Daoy (cell line): ENCODE results near the gene ACD. TPM values are rescaled to one million over a fixed set of nuclear protein-coding genes. Genes with fewer than 3 reads are reported as not detected.
A peak's percentile ranks its signal among the peaks of the same experiment; 100 is the strongest.

Experiments
- DNase-seq: peaks from one replicate; pipeline ENCODE4 v3.0.0-alpha.2; 2015; ENCODE audit warnings: low read depth
- total RNA-seq: library from RNA; depleted of rRNA; stranded (reverse); fragments of >200 nt; shearing (Covaris generic); gene quantifications from 2 replicates; pipeline ENCODE4 v1.2.3, GENCODE V29; 2014

The ACD gene
- total RNA-seq, 1 experiment from 2014 or later = 31.6 TPM

DNA sequence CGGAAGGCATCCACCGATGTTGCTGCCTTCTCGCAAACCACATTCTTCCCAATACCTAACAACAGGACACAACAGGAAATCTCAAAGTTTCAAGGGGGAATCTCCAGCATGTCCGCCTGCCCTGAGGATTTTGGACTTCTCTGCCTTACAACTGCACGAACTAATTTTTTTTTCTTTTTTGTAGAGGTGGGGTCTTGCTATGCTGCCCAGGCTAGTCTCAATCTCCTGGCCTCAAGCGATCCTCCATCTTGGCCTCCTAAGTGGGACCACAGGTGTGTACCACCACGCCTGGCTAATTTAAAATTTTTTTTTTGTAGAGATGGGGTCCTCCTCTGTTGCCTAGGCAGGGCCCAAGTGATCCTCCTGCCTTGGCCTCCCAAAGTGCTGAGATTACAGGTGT is 15.9 kb upstream of the ACD start:
- no peak for DNase-seq

DNA sequence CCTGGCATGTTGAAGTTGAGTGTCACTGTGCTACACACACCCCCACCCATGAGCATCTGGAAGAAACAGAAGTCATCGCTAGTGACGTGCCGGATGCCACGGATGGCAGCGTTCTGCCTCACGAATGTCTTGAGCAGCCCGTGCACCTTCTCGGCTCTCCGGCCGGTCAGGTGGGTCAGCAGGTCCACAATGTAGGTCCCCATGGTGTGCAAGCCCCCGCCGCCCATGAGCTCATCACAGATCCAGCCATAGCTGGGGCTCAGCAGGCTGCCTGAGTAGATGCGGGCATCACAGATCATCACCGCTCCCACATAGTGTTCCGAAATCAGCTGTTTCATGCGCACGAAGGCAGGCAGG is 15.5 kb upstream of the ACD start:
- no peak for DNase-seq

DNA sequence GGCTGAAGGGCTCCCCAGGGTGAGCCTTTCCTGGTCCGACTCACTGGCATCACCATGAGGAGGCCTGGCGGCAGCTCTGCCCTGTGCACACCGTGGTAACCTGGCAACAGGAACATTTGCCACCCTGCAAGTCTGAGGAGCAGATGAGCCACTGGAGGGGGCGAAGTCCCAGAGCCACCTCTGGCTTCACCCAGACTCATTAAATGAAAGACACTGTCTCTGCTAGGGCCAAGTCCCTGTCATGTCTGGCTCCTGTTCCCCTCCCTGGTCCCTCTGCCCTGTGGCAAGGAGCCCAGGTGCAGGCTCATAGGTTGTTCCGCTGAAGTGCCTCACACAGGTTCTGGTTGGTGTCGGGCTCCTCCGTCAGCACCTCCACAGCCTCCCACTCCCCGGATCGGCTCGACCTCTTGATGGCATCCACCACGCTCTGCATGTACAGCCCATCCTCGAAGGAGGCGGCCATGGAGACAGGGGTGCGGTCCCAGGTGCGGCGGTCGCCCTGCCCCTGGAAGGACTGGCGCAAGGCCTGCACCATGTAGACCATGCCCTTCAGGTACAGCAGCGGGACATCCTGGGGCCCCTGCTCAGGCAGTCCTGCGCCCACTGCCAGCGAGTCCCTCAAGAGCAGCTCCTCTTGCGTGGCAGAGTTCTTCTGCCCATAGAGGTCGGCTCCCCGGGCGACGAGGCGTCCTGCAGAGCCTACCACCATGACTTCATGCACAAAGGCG is 15.0 kb upstream of the ACD start:
- DNase-seq = no peak

DNA sequence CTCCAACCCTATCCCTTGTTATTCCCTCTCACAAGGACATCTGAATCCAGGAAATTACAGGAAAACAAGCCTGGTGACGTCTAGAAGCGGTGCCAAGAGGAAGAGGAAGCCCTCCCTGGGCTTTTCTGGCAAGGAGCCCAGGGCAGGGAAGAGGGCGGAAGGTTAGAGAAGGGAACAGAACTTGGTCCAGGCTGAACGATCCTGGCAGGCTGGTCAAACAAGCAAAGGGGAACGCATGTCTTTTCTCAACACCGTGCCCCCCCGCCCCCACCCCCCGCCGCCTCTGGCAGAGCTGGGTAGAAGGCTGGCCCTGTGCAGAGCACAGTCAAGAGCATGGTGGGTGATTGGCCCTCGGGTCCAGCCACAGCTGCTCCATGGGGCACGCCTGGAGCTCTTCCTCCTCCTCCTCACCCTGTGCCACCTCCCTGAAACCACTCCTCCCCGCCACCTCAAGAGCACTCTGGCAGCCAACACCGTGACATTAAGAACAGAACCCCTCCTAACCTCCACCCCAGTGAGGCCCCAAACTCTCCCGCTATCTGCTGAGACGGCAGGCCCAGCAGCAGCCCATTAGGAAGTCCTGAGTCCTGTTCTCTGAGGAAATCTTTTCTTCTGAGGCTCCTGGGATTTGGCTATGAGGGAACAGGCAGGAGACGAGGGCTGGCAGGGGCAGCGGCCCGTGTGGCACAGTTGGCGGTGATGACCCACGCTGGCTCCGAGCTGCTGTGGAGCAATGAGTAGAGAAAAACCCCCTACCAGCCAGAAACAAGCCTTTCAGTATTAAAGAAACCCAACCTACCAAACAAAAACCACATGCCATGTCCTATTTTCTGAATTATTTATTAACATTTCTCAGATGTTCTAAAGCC is 13.9 kb upstream of the ACD start:
- DNase-seq = peak; percentile 52

DNA sequence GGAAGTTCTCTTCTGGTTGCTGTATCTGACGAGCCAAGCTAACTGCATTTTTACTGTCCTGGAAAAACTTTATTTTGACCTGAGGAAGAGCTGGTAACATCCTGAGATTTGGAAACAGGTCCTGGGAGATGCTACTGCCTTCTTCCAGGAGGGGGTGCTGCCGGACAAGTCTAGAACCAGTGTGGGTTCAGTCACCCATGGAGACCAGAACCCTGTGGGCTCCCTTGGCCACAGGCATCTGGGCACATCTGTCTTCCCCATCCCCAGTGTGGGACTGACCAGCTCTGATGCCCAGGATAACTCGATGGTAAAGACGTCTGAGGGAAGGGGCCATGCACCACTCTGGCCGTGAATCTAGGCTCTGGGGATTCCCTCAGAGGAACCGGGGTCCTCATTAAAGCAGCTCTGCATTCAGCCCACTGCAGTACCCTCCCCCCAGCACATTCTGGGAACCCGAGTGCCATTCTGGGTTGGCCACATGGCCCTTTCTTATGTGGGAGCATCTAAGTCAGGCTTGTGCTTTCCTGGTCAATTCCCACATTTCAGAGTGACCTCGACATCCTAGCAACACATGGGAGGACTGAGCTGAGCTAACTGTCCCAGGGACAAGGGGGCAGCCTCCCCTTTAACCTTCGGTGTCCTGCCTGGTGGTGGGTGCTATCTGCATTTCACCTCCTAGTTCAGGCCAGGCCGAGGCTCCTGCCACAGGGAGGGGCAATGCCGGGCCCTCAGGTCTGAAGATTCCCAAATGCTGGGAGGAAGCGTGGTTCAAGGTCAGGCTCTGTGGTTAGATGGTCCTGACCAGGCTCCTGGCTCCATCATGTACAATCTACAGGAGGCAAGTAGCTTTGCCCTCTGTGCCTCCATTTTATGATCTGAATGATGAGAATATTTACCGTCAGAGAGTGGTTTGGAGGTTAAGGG is 12.9 kb upstream of the ACD start:
- peak; percentile 65 for DNase-seq

DNA sequence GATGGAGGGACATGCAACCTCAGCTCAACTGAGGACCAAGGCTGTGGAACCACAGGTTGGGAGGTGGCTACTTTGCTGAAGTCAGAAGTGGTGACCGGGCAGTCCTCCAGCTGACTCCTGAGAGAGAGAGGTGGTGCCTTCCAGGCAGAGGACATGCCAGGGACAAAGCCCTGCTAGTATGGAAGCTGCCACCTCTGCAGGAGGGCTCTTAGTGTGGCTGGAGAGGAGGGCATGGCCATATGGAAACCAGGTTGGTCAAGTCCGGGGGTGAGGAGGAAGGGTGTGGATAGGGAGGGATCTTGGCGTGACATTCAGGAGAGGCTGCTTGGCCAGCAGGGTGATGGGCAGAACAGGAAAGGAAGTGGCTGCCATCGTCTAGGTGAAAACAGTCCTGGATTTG is 12.2 kb upstream of the ACD start:
- DNase-seq = no peak

- no peak for DNase-seq
Observed at GRCh38 chr16:67669499-67670101, 9.5 kb upstream of the ACD start.

DNA sequence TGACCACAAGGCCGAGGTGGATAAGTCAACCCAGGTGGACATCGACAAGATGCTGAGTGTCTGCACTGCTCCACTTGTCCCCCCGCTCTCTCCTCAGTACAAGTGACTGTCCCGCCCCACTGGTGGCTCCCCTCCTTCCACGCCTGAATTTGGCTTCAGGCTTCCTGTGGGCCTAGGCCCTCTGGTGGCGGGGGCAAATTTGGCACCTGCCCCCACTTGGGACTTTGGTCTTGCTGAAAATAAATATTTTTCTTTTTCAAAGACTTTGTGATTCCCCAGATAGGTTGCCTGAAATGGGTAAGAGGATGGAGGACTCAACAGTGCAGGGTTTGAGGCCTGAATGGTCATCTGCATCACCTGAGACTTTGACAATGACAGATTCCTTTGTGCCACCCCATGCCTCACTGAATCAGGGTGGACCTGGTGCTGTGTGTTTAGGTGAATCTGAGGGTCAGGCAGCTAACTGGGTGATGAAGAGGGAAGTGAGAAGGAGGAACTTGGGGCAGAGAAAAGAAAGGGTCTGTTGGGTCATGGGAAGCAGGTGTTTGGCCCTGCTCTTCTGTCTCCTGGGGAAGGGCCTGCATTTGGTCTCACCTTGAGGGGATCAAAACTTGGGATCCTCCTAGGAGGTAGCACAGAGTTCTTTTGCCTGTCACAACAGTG is 8.6 kb upstream of the ACD start:
- no peak for DNase-seq

DNA sequence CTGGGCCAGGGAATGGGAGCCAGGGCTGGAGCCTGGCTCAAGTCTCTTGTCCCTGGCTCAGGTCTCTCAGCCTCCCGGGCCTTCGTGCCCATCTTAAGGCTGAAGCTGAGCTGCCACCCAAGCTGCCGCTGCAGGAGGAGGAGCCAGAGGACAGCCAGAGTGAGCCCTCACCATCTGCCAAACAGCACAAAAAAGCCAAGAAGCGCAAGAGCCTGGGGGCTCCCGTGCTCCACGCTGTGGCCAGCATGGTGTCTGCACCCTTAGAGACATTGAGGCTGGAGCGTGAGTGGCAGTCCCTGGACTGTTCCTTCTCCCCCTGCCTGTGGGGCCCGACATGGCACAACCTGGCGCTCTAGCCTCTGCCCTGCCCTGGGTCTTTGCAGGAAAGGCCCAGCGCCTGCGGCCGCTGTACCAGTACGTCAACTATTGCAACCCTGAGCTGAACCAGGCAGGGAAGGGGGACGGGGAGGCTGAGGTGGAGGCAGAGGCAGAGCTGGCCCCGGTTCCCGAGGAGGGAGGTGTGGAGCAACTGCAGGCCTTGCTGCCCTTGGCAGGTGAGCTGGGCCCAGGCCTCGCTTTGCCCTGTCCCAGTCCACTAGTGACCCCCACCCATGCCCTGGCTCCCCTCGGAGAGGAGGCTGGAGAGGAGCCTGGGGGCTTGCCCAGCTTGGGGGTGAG is 7.9 kb upstream of the ACD start:
- peak; percentile 84 for DNase-seq

DNA sequence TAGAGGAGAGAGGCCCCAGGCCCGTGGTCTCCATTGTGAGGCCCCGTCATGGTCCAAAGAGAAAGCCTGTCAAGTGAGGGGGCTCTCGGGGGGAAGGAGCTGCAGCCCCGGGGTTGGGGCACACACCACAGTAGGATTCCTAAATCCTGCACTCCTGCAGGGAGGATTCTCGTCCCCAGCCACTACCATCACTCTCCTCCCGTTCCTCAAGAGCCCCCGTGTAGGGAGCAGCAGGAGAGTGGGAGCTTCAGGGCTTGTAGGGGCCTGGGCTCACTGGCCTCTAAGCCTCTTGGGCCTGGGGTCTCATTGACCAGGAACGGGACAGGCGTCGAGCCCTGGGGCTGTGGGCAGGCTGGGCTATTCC is 7.4 kb upstream of the ACD start:
- DNase-seq = no peak

- DNase-seq = peak; percentile 77
Observed at GRCh38 chr16:67666559-67667452, 6.7 kb upstream of the ACD start, which contains the start of the genes C16orf86 and ENKD1. C16orf86 (plus strand) TSS chr16:67666814; CDS start chr16:67666971, 157 bp downstream. ENKD1 (minus strand) TSS chr16:67666750; CDS start chr16:67666442, 308 bp downstream.

- no peak for DNase-seq
Observed at GRCh38 chr16:67666032-67666551, 6.0 kb upstream of the ACD start.

DNA sequence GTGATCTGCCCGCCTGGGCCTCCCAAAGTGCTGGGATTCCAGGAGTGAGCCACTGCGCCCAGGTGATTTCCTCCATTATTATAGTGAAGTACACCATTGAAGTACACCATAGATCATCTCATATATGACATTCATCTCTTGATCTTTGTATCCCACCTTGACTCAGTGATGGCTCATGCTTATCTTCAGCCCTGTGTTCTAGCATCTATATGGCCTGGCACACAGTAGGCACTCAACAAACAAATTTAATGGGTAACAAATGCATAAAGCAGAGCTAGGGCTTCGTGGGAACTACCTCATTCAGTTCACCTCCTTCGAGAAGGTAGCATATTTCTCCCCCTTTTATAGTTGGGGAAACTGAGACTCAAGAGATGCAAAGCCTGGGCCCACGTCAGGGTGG is 5.5 kb upstream of the ACD start:
- no peak for DNase-seq

GRCh38 chr16:67664871-67665270 is 4.8 kb upstream of the ACD start:
- no peak for DNase-seq

GRCh38 chr16:67664258-67664657 is 4.2 kb upstream of the ACD start:
- DNase-seq = no peak

DNA sequence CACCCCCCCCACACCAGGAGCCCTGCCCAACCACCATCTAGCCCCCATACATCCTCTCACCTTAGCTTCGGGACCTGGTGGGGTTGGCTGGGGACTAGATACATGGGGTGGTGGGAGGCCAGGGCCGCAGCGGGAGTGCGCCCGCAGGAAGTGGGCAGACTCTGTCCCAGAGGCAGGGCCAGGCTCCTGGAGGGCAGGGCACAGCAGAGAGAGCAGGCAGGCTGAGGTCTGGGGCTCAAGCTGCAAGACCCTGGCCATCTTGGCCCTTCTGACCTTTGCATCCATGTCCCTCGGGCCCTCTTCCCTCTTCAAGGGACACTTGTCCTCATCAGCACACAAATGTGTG is 3.8 kb upstream of the ACD start:
- no peak for DNase-seq

GRCh38 chr16:67663151-67663876 is 3.3 kb upstream of the ACD start:
- no peak for DNase-seq

- DNase-seq = no peak
Observed at GRCh38 chr16:67662653-67663010, 2.6 kb upstream of the ACD start.
